Pancreas (tissue), 10 donors: ENCODE measurements around the gene MCTP1. TPM values are rescaled to one million over a fixed set of nuclear protein-coding genes. Genes with fewer than 3 reads are reported as not detected.

ENCODE experiments used
- ATAC-seq, 4 donors: fragments of 200-7000 bp; cut with Tn5 transposase; one replicate each; pipeline versions ENCODE4 v1.8.0 to v1.9.1; 2020; ENCODE audit warnings: mild to moderate bottlenecking in 4 of 4, moderate library complexity in 4 of 4
- DNase-seq, 6 donors: peaks; one replicate each; pipeline ENCODE4 v3.0.0-alpha.2; 2020
- FAIRE-seq: peaks from 2 replicates; lab custom pipeline; 2012; peaks lifted over from hg19 to GRCh38; lab: Jason Lieb, UNC
- H3K27ac ChIP-seq, 4 donors: fragments of 200-600 bp; sonication (generic); 1 replicate in 3 of 4; 2 replicates in 1 of 4; pipeline versions ENCODE4 v1.5.0 to v1.8.0; 2020
- H3K27me3 ChIP-seq, 4 donors: fragments of 200-600 bp; one replicate each; pipeline ENCODE4 v1.8.0; 2021
- H3K36me3 ChIP-seq, 3 donors: fragments of 200-600 bp; sonication (generic) in 1 of 3; one replicate each; pipeline versions ENCODE4 v1.5.0 to v1.8.0; 2020 to 2021
- H3K4me1 ChIP-seq, 3 donors: fragments of 200-600 bp; one replicate each; pipeline ENCODE4 v1.8.0; 2021
- H3K4me3 ChIP-seq, 4 donors: fragments of 200-600 bp; sonication (generic) in 2 of 4; one replicate each; pipeline versions ENCODE4 v1.5.0 to v1.8.0; 2020 to 2021
- H3K9me3 ChIP-seq, 4 donors: fragments of 200-600 bp; one replicate each; pipeline ENCODE4 v1.8.0; 2021
- WGBS, 2 donors: extraction: QIAGEN DNeasy Blood & Tissue Kit; methylation state at CpG; one replicate each; pipeline ENCODE4 v1.1.7; 2013; 5-methylcytosine and 5-hydroxymethylcytosine counted together
- intact Hi-C, 3 donors: fragments of 100-400 bp; cut with DNase I; formaldehyde crosslinking; loops; one replicate each; pipeline versions ENCODE4 v1.11.1 to v1.14.2; 2022
- polyA plus RNA-seq, 2 donors: library from polyadenylated mRNA; stranded (reverse); fragments of 200-250 nt; gene quantifications; one replicate each; pipeline ENCODE4 v1.2.3, GENCODE V29; 2013
- total RNA-seq, 6 donors: library from RNA; stranded (reverse); fragmentation: NEBNext Ultra II Directional in 4 of 6; extraction: Animal tissue kit (Norgen Biotek cat#: 25700) in 4 of 6; gene quantifications; one replicate each; pipeline versions ENCODE4 v1.2.1 to v1.2.4, GENCODE V29; 2021 to 2023
- TF ChIP-seq, protein P1 (sequence below), 4 donors: fragments of 200-600 bp; sonication (generic) in 3 of 4; IDR thresholded peaks; one replicate each; pipeline versions ENCODE4 v1.5.0 to v1.8.0; 2021; ENCODE audit warnings: antibody characterized with exemption in 4 of 4
- donor health status: healthy with polysubstance abuse.
- donor health status: DM: no; HTN: no; CAD: no; lungs with moderate emphysema.
- donor health status: DM: no; HTN: no; CAD: no.
- donor health status: control.
- donor health status: control.
- donor health status: Bipolar disorder and iron deficiency.
- donor health status: DM: yes; HTN: yes; CAD: no.
- donor health status: DM: no; HTN: no; CAD: no.
- donor health status: DM: no; HTN: no; CAD: no.
- donor health status: DM: yes; HTN: yes; CAD: no.

Gene MCTP1
- total and polyA plus RNA-seq, 8 donors: 0.80 to 8.1 (median 2.2) TPM

DNA sequence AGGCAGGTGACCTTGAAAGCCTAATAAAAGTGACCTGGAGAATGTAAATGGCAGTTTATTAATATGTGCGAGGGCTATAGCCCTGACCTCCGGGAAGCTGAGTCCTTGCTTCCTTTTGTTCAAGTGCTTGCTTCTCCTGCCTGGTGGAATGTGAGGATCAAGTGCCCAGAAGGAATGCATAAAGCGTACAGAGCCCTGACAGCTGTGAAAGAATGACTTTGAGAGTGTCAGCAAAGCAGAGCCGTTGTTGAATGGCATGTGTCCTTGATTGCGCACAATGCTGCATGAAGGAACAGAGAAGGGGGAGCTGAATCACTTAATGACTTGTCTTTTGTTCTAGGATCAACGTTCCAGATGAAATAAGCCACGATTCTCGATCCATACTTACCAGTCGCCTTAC, 533.4 kb downstream of the MCTP1 start:
- no peak for FAIRE-seq
- Histone ChIP-seq H3K27me3 (no peaks in the 10 kb centered on the region), H3K9me3 (no peaks in the 10 kb centered on the region), H3K4me3 (no peak overlapping the region), H3K4me1 (no peaks in the 10 kb centered on the region), H3K36me3 (no peaks in the 10 kb centered on the region), H3K27ac (no peak overlapping the region)
- 44 to 46% methylated on average over 9 of the region's 9 CpGs for WGBS, 2 donors
- DNase-seq: no peak
- ATAC-seq: no peak
- intact Hi-C loops: no loop called here
- TF ChIP-seq, protein P1, sequence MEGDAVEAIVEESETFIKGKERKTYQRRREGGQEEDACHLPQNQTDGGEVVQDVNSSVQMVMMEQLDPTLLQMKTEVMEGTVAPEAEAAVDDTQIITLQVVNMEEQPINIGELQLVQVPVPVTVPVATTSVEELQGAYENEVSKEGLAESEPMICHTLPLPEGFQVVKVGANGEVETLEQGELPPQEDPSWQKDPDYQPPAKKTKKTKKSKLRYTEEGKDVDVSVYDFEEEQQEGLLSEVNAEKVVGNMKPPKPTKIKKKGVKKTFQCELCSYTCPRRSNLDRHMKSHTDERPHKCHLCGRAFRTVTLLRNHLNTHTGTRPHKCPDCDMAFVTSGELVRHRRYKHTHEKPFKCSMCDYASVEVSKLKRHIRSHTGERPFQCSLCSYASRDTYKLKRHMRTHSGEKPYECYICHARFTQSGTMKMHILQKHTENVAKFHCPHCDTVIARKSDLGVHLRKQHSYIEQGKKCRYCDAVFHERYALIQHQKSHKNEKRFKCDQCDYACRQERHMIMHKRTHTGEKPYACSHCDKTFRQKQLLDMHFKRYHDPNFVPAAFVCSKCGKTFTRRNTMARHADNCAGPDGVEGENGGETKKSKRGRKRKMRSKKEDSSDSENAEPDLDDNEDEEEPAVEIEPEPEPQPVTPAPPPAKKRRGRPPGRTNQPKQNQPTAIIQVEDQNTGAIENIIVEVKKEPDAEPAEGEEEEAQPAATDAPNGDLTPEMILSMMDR (IDR thresholded peaks at IDR 0.05): no peak

DNA sequence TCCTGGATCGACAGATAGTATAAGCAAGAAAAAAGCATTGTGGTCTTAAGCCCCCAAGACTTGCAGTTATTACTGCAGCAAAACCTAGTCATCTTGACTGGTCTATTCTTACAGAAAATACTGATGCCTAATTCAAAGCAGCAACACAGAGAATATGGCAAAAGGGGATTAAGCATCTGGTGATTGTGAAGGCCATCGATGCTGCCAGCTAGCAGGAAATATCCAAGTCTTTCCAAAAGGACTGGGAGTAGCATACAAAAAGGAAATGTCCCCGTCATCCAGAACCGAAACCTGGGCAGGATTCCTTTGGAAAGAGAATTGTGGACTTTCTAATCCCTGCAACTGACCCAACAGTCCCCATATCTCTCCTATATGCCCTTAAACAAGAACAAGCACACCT, 534.2 kb downstream of the MCTP1 start:
- Histone ChIP-seq H3K4me1 (no peaks in the 10 kb centered on the region), H3K27ac (no peak overlapping the region), H3K9me3 (no peaks in the 10 kb centered on the region), H3K36me3 (no peaks in the 10 kb centered on the region), H3K27me3 (no peaks in the 10 kb centered on the region), H3K4me3 (no peak overlapping the region)
- TF ChIP-seq, protein P1 (IDR thresholded peaks at IDR 0.05): no peak
- DNase-seq: no peak
- 80 to 85% methylated on average over 4 of the region's 4 CpGs for WGBS, 2 donors
- FAIRE-seq: no peak
- no peak for ATAC-seq
- intact Hi-C loops: no loop called here

DNA sequence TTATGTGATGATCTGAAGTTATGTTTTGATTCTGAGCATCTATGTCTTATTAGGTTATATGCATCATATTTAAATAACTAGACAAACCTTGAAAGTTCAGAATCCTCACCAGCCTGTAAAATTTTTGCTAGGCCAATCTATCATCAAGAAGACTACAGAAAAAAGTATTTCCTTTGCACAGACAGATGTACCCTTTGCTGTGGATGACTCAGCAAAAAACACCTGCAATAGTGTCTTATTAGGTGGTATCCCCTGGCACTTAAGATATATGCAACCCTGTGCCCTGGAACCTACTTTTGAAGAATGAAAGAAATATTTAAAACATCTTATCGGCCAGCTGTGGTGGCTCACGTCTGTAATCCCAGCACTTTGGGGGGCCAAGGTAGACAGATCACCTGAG, 535.9 kb downstream of the MCTP1 start:
- intact Hi-C loops: loop anchor here in 1 of 3 donors (10.0 kb wide), 1 partner anchor 214 kb away; no protein-coding TSS in a partner anchor
- no peak overlapping the region for H3K27ac ChIP-seq
- no peaks in the 10 kb centered on the region for H3K4me1 ChIP-seq
- H3K4me3 ChIP-seq: no peak overlapping the region
- FAIRE-seq (no peak), ATAC-seq (no peak), DNase-seq (no peak)
- 69 to 80% methylated on average over 2 of the region's 2 CpGs for WGBS, 2 donors
- TF ChIP-seq, protein P1 (IDR thresholded peaks at IDR 0.05): no peak
- no peaks in the 10 kb centered on the region for H3K36me3 ChIP-seq
- H3K9me3 ChIP-seq: no peaks in the 10 kb centered on the region
- H3K27me3 ChIP-seq: no peaks in the 10 kb centered on the region

DNA sequence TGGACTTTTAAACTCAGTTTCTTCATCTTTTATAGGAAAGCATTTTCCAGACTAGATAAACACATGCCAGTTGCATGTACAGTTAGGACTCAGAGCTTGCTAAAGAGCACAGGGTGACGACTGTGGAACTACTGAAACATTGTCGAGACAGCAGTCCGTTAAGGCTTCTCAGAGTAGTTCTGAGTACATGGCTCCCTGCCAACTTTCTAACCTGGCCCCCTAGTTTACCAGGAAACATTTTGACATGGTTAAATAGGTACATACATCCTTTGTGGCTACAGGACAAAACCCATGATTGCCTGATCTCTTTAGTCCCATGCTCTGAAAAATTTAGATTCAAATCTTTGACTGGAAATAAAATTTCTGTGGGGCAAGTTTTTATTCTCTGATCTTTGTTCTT, 536.7 kb downstream of the MCTP1 start:
- no peak for FAIRE-seq
- no peak for ATAC-seq
- WGBS, 2 donors: 55 to 61% methylated on average over 3 of the region's 3 CpGs
- no peaks in the 10 kb centered on the region for H3K4me1 ChIP-seq
- intact Hi-C loops: loop anchor here in 1 of 3 donors (10.0 kb wide), 1 partner anchor 213 kb away; no protein-coding TSS in a partner anchor
- H3K4me3 ChIP-seq: no peak overlapping the region
- H3K36me3 ChIP-seq: no peaks in the 10 kb centered on the region
- H3K9me3 ChIP-seq: no peaks in the 10 kb centered on the region
- DNase-seq: no peak
- no peaks in the 10 kb centered on the region for H3K27me3 ChIP-seq
- H3K27ac ChIP-seq: no peak overlapping the region
- TF ChIP-seq, protein P1 (IDR thresholded peaks at IDR 0.05): no peak

DNA sequence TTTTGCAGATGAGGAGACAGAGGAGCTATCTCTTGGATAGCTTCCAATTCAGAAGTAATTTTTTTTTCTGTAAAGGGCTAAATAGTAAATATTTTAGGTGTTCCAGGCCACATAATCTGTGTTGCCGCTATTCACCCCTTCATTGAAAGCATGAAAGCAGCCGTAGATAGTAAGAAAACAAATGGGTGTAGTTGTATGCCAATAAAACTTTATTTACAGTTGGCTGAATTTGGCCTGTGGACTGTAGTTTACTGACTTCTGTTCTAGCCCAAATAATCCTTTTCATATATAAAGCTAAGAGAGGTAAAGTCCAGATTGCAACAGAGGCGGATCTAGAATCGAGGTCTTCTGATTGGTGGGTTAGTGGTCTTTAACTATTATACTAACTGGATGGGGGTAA, 537.5 kb downstream of the MCTP1 start:
- DNase-seq (no peak), ATAC-seq (no peak), FAIRE-seq (no peak)
- H3K4me3 ChIP-seq: no peak overlapping the region
- H3K9me3 ChIP-seq: no peaks in the 10 kb centered on the region
- intact Hi-C loops: loop anchor here in 1 of 3 donors (10.0 kb wide), 1 partner anchor 213 kb away; no protein-coding TSS in a partner anchor
- H3K4me1 ChIP-seq: no peaks in the 10 kb centered on the region
- 74 to 82% methylated on average over 4 of the region's 4 CpGs for WGBS, 2 donors
- TF ChIP-seq, protein P1 (IDR thresholded peaks at IDR 0.05): no peak
- no peaks in the 10 kb centered on the region for H3K36me3 ChIP-seq
- H3K27me3 ChIP-seq: no peaks in the 10 kb centered on the region
- H3K27ac ChIP-seq: no peak overlapping the region
